ENCODE measurements around the gene ZAP70.

The ZAP70 gene

GRCh38 chr2:97755491-97755890 is 42.1 kb downstream of the ZAP70 start:
- no peak for DNase-seq

DNA sequence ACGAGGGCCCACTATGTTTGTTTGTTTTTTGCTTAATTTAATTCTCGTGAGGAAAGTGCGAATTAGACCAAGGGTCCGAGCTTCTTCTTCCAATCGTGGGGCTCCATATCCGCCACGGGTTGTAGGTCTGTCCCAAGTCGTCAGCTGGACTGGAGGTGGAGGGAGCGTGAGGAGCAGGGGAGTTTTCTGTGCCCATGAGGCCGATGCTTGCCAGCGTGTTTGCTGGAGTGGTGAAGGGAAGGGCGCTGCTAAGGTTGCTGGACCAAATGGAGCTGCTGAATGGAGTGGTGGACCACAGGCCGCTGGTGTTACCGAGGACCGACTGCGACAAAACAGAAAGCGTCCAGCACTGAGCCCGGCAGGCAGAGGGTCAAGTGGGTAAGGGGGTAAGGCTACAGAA is 43.7 kb downstream of the ZAP70 start:
- DNase-seq: no peak

GRCh38 chr2:97758131-97758705 is 44.8 kb downstream of the ZAP70 start:
- no peak for DNase-seq

- no peak for DNase-seq
Measured at GRCh38 chr2:97759727-97760407, 46.5 kb downstream of the ZAP70 start.

- no peak for DNase-seq
Measured at GRCh38 chr2:97760480-97761049, 47.2 kb downstream of the ZAP70 start.

DNA sequence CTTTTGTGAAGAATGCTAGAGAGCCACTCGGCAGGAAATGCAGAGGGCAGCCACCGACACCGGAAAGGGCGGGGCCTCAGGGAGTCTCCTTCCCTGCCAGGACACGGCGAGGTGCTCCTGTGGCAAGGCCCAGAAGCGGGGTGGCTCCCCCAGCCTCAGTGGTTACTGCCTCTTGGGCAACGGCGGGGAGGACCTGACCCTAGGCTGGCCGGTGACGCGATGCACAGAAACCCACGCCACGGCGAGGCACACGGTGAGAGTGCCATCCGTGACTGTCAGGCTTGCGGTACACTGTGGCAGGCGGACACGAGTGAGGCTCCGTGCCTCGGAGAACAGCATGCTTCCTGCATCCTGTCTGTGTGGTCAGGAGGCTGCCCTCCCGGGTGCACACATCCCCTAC is 47.8 kb downstream of the ZAP70 start:
- peak; percentile 60 to 66 for DNase-seq

DNA sequence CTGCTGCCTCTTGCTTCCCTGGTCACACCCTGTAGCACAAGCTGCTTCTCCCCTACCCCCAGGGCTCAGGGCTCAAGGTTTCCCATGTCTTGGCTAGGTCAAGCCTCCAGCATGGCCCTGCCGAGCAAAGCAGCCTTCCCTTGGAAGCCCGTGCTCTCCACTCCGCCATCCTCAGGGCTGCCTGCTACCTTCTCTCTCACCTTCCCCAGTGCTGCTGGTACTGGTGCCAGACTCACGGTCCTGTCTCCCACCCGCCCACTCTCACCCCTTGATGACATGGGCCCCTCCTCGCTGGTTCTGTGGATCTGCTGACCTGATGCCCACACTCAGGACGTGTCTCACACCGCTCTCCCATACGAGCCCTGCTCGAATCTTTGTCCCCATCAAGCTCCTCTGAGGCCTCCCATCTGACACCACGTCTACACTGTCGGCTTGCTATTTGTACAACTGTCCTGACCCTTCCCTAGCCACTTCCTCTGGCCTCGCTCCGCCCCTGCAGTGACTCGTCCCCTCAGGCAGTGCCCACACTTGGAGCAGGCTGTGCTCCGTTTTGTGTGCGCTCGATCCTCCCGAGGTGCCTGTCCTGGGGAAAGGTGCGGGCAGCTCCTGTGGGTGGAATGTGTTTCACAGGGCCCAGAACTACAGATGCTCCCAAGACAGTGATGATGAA is 49.9 kb downstream of the ZAP70 start:
- DNase-seq: no peak

DNA sequence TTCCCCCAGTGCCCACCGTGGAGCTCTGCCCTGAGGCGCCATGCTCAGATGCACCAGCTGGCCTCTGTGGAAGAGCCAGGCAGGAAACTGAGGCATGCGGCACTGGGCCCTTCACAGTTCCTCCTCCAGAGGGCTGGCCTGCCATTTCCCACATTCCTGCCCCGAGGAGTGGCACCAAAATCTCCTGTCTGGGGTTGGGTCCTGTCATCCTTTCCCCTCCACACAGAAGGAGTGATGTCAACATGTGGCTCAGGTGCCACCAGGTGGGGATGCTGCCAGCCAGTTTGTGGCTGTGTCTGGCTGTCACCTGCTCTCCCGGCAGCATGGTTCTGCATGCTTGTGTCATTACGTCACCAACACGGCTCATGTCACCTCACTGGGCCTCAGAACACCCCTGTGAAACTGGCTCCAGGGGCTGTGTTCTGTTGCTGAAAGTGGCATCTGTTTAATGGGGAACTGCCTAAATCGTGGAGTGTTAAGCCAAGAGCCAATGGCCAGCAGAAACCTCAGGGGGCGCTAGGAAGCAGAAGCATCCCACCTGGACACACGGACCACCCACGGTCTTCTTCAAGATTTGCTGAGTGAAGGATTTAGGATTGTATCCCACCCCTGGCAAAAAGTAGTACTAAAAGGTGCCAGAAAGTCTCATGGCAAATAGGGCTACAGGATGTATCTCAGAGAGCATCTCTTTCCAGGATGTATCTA is 51.3 kb downstream of the ZAP70 start:
- DNase-seq: no peak

GRCh38 chr2:97765933-97766332 is 52.6 kb downstream of the ZAP70 start:
- DNase-seq: no peak

DNA sequence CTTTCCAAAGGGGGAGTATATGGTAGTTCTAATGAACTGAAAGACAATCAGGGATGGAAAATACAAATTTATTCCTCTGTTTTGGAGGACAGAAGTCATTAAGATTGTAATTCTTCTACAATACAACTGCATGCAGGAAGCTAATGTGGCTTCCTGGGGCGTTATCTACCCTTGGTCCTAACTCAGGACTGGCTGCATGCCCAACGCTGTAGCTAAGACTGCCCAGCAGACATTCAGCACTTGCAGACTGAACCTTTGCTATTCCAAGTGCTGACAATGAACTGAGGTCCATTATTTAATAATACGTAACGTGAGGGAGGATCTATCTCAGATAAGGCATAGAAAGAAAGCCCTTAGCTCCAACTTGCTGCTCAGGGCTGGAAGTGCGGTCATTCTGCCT is 53.2 kb downstream of the ZAP70 start:
- DNase-seq: no peak

DNA sequence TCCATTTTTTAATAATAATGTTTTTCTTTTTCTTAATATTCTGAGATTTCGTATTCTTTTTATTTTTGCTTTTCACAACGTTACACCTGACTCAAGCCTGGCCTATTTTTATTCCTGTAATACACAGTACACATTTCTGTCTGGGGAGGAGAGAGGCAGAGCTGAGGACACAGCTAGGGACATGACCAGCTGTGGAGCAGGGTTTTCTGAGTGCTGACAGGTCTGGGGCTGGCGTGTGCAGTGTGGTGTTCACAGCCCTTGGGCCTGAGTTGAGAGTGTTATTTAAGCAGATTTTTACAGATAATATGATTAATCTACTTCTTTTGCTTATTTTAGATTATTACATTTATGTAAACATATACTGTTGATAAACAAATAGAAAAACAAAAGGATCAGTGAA is 55.9 kb downstream of the ZAP70 start:
- DNase-seq: no peak

DNA sequence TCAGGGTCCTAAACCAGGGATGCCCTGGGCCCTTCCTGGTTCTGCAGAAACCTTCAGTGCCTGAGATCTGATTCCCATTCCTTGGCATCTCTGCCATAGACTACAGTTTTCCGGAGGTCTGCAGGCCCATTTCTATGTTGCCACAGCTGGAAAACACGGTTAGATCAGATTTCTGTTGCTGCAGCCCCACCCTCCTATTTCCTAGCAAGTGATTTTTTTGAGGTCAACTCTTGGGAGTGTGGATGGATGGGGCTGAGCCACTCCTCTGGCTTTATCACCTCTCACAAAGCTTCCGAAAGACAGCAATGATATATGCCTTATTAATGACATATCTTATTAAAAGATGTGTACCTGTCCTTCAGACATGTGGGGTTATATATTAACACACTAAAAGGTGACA is 56.3 kb downstream of the ZAP70 start:
- no peak for DNase-seq

GRCh38 chr2:97770445-97770844 is 57.1 kb downstream of the ZAP70 start:
- DNase-seq: no peak

DNA sequence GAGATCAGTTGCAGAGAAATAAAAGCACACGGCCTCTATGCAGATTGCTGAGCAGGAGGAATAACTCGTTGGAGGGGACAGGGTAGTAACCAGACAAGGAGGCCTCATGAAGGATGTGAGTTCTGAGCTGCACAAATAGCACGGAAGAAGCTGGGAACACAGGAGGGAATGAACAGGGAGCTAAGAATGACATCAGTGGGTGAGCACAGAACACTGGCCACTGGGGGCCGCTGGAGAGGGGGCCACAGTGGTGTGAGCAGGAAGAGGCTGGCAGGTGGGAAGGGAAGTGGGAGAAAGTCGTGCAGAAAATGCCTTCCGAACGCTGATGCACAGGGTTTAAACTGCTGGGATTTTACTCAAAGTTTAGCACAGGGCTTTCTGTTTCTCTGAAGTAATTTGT is 61.0 kb downstream of the ZAP70 start:
- DNase-seq: no peak

- no peak for DNase-seq
Measured at GRCh38 chr2:97775074-97775473, 61.7 kb downstream of the ZAP70 start.

GRCh38 chr2:97779141-97779540 is 65.8 kb downstream of the ZAP70 start:
- DNase-seq: no peak

- DNase-seq: no peak
Measured at GRCh38 chr2:97781981-97782380, 68.6 kb downstream of the ZAP70 start.

GRCh38 chr2:97784953-97785352 is 71.6 kb downstream of the ZAP70 start:
- no peak for DNase-seq

GRCh38 chr2:97785818-97786217 is 72.4 kb downstream of the ZAP70 start:
- DNase-seq: no peak

DNA sequence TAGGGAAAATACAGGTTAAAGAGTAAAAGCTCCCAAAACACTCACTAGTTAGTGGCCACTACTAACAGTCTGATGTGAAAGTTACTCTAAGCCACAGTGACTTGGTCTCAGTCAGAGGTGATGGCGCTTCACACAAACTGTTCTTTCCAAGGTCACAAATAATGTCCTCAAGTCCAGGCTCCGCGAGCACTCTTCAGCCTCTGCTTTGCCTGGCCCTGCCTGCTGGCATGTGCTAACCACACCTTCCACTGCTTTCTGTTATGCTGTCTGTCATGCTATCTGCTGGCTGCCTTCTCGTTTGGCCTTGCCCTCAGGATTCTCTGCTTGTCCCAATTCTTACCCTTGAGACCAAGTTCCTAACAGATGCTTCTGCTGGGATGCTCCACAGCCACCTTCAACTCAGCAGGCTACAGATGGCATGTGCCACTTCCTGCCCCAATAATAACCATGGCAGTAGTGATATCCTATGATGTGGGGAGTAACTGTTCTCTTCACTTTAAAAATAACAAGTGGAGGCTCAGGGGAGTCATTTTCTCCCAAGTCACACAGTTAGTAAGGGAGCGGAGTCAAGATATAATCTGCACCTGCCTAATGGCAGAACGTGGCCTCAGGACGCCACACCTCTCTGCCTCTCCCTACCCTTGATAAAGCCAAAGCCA is 75.7 kb downstream of the ZAP70 start:
- DNase-seq: no peak

Data from activated T-cell treated with anti-CD3 and anti-CD28 coated beads, Interleukin-2, amount 50 U/mL, for 48 hours (primary cell).